NCI-H1105 (cell line): ENCODE measurements around the gene FAM83C.

Experiments
- DNase-seq: peaks from one replicate; lab custom pipeline; 2025; lab: John Stamatoyannopoulos, UW

The FAM83C gene

GRCh38 chr20:35298264-35298663 lies 6.0 kb upstream of the FAM83C start:
- DNase-seq: no peak

- DNase-seq: no peak
Measured at GRCh38 chr20:35297740-35298139, 5.5 kb upstream of the FAM83C start.

- DNase-seq: no peak
Measured at GRCh38 chr20:35297155-35297554, 4.9 kb upstream of the FAM83C start.

GRCh38 chr20:35296101-35296554 lies 3.9 kb upstream of the FAM83C start:
- DNase-seq: peak; percentile 77

GRCh38 chr20:35295674-35296073 lies 3.4 kb upstream of the FAM83C start:
- DNase-seq: no peak

- DNase-seq: no peak
Measured at GRCh38 chr20:35295058-35295457, 2.8 kb upstream of the FAM83C start.

- DNase-seq: no peak
Measured at GRCh38 chr20:35294293-35294685, 2.1 kb upstream of the FAM83C start.

- DNase-seq: no peak
Measured at GRCh38 chr20:35293303-35294292, 1.4 kb upstream of the FAM83C start.

GRCh38 chr20:35292504-35293285 lies 470 bp upstream of the FAM83C start:
- DNase-seq: no peak

- DNase-seq: no peak
Measured at GRCh38 chr20:35290887-35291417, 1.3 kb downstream of the FAM83C start.

- DNase-seq: no peak
Measured at GRCh38 chr20:35290186-35290886, 1.9 kb downstream of the FAM83C start.

GRCh38 chr20:35288325-35289060 lies 3.7 kb downstream of the FAM83C start:
- DNase-seq: no peak

- no peak for DNase-seq
Measured at GRCh38 chr20:35287509-35288324, 4.5 kb downstream of the FAM83C start.

GRCh38 chr20:35286899-35287508 lies 5.2 kb downstream of the FAM83C start:
- DNase-seq: no peak

GRCh38 chr20:35286077-35286898 lies 5.9 kb downstream of the FAM83C start:
- no peak for DNase-seq

GRCh38 chr20:35285806-35286076 lies 6.5 kb downstream of the FAM83C start:
- DNase-seq: no peak

GRCh38 chr20:35284992-35285805 lies 7.0 kb downstream of the FAM83C start:
- no peak for DNase-seq

GRCh38 chr20:35284267-35284991 lies 7.8 kb downstream of the FAM83C start, which contains the start of gene EIF6:
EIF6 (minus strand) TSS chr20:35284772; CDS start chr20:35284487, 285 bp downstream.
- DNase-seq: peak; percentile 91
